Stomach (tissue), 4 donors: ENCODE data around the gene TCF12.

Experiments used
- CTCF ChIP-seq, 7 experiments: fragments of 450-650 bp in 4 of 7; fragments of 200-600 bp in 3 of 7; sonication (generic) in 3 of 7; IDR thresholded peaks; one replicate each; pipeline ENCODE4 v1.5.1; 2016 to 2019; ENCODE audit warnings: antibody characterized with exemption in 7 of 7, control low read depth in 2 of 7, mild to moderate bottlenecking in 1 of 7
- EP300 ChIP-seq: sonication (generic); formaldehyde crosslinking; IDR thresholded peaks from one replicate; pipeline ENCODE4 v1.6.1; 2017; ENCODE audit warnings: antibody characterized with exemption
- POLR2A ChIP-seq, 4 donors: fragments of 450-650 bp; IDR thresholded peaks; one replicate each; pipeline ENCODE4 v1.6.1; 2016; ENCODE audit warnings: antibody characterized with exemption in 4 of 4, control low read depth in 2 of 4, mild to moderate bottlenecking in 1 of 4, moderate library complexity in 1 of 4
- POLR2AphosphoS5 ChIP-seq, 3 donors: sonication (generic); formaldehyde crosslinking; IDR thresholded peaks; one replicate each; pipeline ENCODE4 v1.6.1; 2016; ENCODE audit warnings: antibody characterized with exemption in 3 of 3

DNA sequence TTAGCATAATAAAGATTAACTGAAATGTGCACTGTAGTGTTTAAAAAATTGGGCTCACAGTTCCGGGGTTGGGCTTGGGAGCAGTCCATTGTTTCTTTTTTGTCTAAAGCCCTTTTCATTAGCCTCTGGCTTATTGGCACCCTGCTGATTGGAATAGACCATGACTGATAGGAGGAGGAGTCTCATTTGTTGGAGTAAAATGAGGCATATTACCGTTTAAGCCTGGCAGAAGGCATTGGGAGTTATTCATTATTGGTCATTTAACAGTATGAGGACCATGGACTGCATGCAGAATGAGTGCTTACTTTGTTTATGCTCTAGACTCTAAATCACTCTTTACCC, 318.8 kb downstream of the TCF12 start:
- TF ChIP-seq CTCF (IDR thresholded peaks at IDR 0.05) (no peak), EP300 (no peak), POLR2A (IDR thresholded peaks at IDR 0.05) (no peak), POLR2AphosphoS5 (IDR thresholded peaks at IDR 0.05) (no peak)
